H1 (cell line): ENCODE measurements around the gene GPN2.

ENCODE experiments used
- CBX5 ChIP-seq: fragments of 300-800, 300-1000 bp; sonication (generic); IDR thresholded peaks from 2 replicates; pipeline ENCODE4 v1.7.1; 2016; ENCODE audit warnings: antibody characterized with exemption, low read length, low read depth
- EZH2 ChIP-seq: fragments of 200-600 bp; sonication (generic); IDR thresholded peaks from 2 replicates; pipeline ENCODE4 v1.7.1; 2012; ENCODE audit warnings: low read depth, mild to moderate bottlenecking, moderate library complexity, low read length, inconsistent platforms; ENCODE audit not compliant: severe bottlenecking
- GABPA ChIP-seq: IDR thresholded peaks from 2 replicates; pipeline ENCODE4 v1.6.1; 2011; ENCODE audit warnings: mild to moderate bottlenecking, low read length, moderate library complexity, borderline replicate concordance; ENCODE audit not compliant: insufficient read depth
- POLR2A ChIP-seq, 2 experiments: IDR thresholded peaks; 1 replicate in 1 of 2; 2 replicates in 1 of 2; pipeline ENCODE4 v1.6.1; 2011; ENCODE audit warnings: low read depth in 2 of 2, low read length in 2 of 2, mild to moderate bottlenecking in 2 of 2; ENCODE audit errors: control extremely low read depth in 1 of 2
- SP4 ChIP-seq: IDR thresholded peaks from 2 replicates; pipeline ENCODE4 v1.6.1; 2012; ENCODE audit warnings: low read length, inconsistent platforms
- YY1 ChIP-seq: IDR thresholded peaks from 2 replicates; pipeline ENCODE4 v1.6.1; 2011; ENCODE audit warnings: low read depth, mild to moderate bottlenecking, low read length
- ZNF274 ChIP-seq: IDR thresholded peaks from 2 replicates; pipeline ENCODE4 v1.7.0; 2012; ENCODE audit warnings: low read length, borderline replicate concordance; ENCODE audit errors: extremely low read depth
- TF ChIP-seq, protein P1 (sequence below), 3 experiments: IDR thresholded peaks; 1 replicate in 2 of 3; 2 replicates in 1 of 3; pipeline versions ENCODE4 v1.5.1 to v1.6.1; 2011; ENCODE audit warnings: low read length in 3 of 3, mild to moderate bottlenecking in 3 of 3, inconsistent platforms in 2 of 3, low read depth in 1 of 3, moderate library complexity in 1 of 3; ENCODE audit not compliant: insufficient read depth in 1 of 3; ENCODE audit errors: control extremely low read depth in 1 of 3

DNA sequence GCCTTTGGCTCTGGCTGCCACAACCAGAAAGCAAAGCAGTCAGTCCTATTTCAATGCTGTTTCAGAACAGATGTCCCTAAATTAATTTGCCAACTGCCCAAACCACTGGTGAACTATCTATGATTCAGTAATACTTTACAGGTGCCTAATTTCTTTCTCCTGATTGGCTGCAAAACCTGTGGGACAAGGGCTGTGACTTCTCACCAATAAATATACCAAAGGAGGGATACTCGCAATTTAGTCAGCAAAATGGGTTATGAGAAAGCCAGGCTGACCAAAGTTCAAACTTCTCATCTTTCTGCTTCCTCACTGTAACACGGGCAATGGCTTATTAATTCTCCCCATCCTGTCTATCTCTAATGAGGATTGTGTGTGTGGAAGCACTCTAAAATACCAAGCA is 12.8 kb downstream of the GPN2 start:
- TF ChIP-seq GABPA (no peak), ZNF274 (no peak), CBX5 (no peak), EZH2 (no peak), POLR2A (IDR thresholded peaks at IDR 0.05; ENCODE audit: control extremely low read depth in 1 of 2, low read depth in 2 of 2, low read length in 2 of 2) (no peak), YY1 (no peak), SP4 (no peak)
- TF ChIP-seq, protein P1, sequence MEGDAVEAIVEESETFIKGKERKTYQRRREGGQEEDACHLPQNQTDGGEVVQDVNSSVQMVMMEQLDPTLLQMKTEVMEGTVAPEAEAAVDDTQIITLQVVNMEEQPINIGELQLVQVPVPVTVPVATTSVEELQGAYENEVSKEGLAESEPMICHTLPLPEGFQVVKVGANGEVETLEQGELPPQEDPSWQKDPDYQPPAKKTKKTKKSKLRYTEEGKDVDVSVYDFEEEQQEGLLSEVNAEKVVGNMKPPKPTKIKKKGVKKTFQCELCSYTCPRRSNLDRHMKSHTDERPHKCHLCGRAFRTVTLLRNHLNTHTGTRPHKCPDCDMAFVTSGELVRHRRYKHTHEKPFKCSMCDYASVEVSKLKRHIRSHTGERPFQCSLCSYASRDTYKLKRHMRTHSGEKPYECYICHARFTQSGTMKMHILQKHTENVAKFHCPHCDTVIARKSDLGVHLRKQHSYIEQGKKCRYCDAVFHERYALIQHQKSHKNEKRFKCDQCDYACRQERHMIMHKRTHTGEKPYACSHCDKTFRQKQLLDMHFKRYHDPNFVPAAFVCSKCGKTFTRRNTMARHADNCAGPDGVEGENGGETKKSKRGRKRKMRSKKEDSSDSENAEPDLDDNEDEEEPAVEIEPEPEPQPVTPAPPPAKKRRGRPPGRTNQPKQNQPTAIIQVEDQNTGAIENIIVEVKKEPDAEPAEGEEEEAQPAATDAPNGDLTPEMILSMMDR (IDR thresholded peaks at IDR 0.05; ENCODE audit: control extremely low read depth in 1 of 3, insufficient read depth in 1 of 3, low read depth in 1 of 3, low read length in 3 of 3) = no peak
